HG02885 (cell line): Measurements from ENCODE around the gene AIFM3.

Source experiments
- ATAC-seq: cut with Tn5 transposase; IDR thresholded peaks from one replicate; pipeline ENCODE4 v1.9.1; 2021; ENCODE audit warnings: mild to moderate bottlenecking; ENCODE audit not compliant: unreplicated experiment, poor library complexity

AIFM3 gene

GRCh38 chr22:20972933-20973577 is 6.0 kb downstream of the AIFM3 start:
- ATAC-seq, result no peak

- ATAC-seq, result no peak
Observed at GRCh38 chr22:20973634-20974286, 6.7 kb downstream of the AIFM3 start.

GRCh38 chr22:20974336-20974955 is 7.4 kb downstream of the AIFM3 start:
- no peak for ATAC-seq

GRCh38 chr22:20975541-20976290 is 8.7 kb downstream of the AIFM3 start:
- no peak for ATAC-seq

GRCh38 chr22:20976291-20976877 is 9.3 kb downstream of the AIFM3 start:
- no peak for ATAC-seq

GRCh38 chr22:20977019-20977418 is 10.0 kb downstream of the AIFM3 start:
- no peak for ATAC-seq

GRCh38 chr22:20977516-20978170 is 10.6 kb downstream of the AIFM3 start:
- ATAC-seq, result no peak

- ATAC-seq, result no peak
Observed at GRCh38 chr22:20978419-20978818, 11.4 kb downstream of the AIFM3 start.

GRCh38 chr22:20979243-20979809 is 12.3 kb downstream of the AIFM3 start:
- ATAC-seq, result no peak

GRCh38 chr22:20979940-20980453 is 12.9 kb downstream of the AIFM3 start:
- ATAC-seq, result no peak

- no peak for ATAC-seq
Observed at GRCh38 chr22:20980523-20980922, 13.5 kb downstream of the AIFM3 start.

- no peak for ATAC-seq
Observed at GRCh38 chr22:20980938-20981722, 14.1 kb downstream of the AIFM3 start.

GRCh38 chr22:20981787-20982562 is 14.9 kb downstream of the AIFM3 start, which contains the start of gene LZTR1:
LZTR1 (plus strand) TSS chr22:20982297; CDS start chr22:20982372, 75 bp downstream.
- peak; percentile 81 for ATAC-seq

GRCh38 chr22:20982563-20982882 is 15.5 kb downstream of the AIFM3 start:
- peak; percentile 13 for ATAC-seq

- no peak for ATAC-seq
Observed at GRCh38 chr22:20983081-20983771, 16.2 kb downstream of the AIFM3 start.

- no peak for ATAC-seq
Observed at GRCh38 chr22:20985720-20986119, 18.7 kb downstream of the AIFM3 start.

GRCh38 chr22:20986365-20986764 is 19.3 kb downstream of the AIFM3 start:
- ATAC-seq, result no peak

GRCh38 chr22:20987375-20987774 is 20.3 kb downstream of the AIFM3 start:
- no peak for ATAC-seq
